DMS114 treated with DMSO at 0.1 percent for 48 hours (cell line): Measurements from ENCODE around the gene ANXA5.
"Not testable (repeated sequence)": the region's sequence is repeated elsewhere in the genome, so short reads cannot be mapped to it uniquely, and the experiment has no call there.

ENCODE experiments used
- DNase-seq: peaks from one replicate; lab custom pipeline; 2025; ENCODE audit not compliant: unreplicated experiment; lab: John Stamatoyannopoulos, UW

ANXA5 gene

DNA sequence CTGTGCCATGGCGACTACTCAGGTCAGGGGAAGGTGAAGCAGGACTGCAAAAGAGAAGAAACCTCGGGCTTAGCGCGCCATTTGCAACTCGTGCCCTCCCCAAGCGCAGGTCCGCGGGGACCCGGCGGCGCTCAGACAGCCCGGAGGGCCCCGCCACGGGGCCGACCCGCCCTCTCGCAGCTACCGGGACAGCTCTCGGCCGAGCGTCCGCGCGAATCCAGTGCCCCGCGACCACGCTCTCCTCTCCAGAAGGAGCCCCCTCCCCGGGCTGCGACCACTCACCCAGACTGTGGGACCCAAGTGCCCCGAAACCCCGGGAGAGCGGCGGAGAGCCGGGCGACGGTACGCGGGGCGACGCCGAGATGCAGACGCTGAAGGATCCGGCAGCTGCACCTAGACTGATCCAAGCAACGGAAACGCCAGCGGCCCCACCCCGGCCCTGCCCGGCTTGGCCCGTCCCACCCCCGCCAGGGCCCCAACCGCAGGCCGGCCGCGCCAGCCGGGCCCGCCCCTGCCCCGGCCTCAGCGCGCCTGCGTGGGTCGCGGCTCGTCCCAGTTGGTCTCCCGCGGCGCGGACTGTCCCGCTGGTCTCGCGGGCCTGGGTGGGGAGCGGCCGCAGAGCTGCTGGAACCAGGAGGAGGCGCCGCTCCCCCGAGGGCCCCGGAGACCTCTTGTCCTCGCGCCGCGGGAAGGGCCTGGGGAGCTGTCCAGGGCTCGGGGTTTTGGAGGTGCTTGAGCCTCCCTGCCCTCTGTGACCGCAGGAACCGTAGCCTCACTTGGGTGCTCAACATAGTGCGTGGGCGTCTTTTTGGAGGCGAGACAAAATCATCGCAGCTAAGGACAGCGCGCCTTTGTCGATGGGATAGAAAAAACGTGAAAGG lies at the start of gene ANXA5:
ANXA5 (minus strand) TSS at position 400 of the 881 bp plus-strand sequence; CDS start at position 9, 391 bp downstream.
- DNase-seq: peak; percentile 38

DNA sequence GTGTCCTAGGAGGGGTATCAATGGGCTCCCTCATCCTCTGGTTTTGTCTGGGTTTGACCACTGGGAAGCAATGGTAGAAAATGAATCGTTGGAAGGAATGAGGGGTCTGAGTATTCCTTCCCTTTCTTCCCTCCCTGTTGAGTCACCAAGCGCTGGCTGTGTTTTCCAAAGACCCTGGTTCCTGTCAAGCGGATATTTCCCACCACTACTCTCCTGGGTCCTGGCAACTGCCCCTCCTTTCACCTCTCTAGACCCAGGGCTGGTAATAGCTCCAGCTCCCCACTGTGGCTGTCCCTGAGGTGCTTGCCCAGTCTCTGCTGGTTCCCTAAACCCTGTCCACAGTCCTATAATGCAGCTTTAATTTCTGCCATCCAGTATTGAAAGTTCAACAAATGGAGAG lies 46.0 kb upstream of the ANXA5 start:
- DNase-seq: no peak

DNA sequence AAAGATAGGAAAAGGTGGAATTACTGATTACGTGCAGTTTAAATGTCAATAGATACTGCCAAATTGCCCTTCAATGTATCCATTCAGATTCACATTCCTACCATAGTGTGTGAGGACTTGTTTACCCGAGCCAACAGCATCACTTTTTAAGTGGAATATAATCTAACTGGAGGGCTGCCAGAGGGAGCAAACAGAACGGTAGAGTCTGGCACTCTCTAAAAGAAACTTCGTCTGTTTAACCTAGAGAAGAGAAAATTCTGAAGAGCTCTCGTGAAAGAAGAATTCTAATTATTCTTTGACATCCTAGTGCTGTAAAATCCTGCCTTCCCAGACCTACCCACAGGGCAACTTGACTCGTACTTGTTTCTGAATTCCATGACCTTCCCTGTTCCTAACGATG lies 45.0 kb upstream of the ANXA5 start:
- no peak for DNase-seq

- no peak for DNase-seq
Observed at GRCh38 chr4:121740796-121741409, 44.1 kb upstream of the ANXA5 start.

GRCh38 chr4:121739575-121739974 lies 42.8 kb upstream of the ANXA5 start:
- DNase-seq: no peak

DNA sequence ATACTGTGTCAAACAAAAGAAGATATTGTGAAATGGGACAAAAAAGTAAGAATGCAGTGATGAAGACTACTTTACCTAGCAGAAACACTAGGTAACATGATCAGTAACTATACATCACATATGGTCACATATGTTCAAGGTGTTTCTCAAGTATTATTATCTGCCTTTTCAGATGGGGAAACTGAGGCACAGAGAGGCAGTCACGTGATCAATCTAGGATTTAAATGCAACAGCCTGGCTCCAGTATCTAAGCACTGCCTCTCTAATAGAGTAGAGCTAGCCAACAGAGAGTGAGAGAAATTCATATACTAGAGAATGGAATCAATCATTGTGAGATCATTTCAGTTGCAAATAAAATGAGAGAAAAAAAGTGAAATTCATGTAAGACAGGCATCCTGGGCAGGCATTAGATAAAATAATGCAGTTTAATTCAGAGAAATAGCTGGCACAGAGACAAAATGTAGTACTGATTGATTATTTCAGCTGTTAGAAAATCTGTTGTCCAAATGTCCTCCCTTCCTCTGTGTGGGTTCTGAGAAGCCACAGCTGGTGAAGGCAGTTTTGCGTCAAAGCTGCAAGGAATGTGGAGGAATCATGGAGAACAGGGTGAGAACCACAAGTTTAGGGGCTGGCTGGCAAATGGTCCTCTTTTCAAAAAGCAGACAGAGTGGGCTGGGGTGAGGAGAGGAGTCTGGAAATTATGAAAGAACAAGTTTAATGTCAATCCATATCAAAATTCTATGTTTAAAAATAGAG lies 42.2 kb upstream of the ANXA5 start:
- DNase-seq: no peak

DNA sequence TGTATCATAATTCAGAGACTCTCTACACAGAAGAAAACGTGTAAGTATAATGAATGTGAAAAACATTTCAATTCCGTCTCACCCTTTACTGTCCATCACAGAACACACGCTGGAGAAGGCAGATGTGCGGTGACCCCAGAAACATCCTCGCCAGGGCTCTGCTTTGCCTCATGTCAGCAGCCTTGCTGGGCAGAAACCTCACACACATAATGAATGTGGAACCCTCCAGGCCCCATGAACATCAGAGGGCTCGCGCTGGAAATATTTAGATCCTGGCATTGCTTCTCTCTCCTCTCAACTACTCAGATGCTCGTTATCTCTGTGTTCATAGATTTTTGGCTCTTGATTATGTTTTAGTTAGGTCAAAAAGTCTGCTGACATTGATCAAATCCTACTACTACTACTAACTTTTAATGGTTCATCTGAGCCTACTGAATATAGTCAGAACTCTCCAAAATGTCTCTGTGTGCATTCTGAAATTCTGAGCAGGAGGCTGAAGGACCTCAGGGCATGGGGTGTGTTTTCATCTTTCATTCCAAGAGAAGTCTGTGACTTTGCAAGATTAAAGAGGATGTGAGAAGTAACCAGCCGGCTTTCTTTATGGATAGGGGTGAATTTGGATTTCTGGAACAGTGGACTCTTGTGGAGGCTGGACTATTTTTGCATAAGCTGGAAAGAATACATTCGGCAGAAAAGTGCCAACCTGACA lies 41.2 kb upstream of the ANXA5 start:
- no peak for DNase-seq

GRCh38 chr4:121736735-121737351 lies 40.1 kb upstream of the ANXA5 start:
- DNase-seq: peak; percentile 2

DNA sequence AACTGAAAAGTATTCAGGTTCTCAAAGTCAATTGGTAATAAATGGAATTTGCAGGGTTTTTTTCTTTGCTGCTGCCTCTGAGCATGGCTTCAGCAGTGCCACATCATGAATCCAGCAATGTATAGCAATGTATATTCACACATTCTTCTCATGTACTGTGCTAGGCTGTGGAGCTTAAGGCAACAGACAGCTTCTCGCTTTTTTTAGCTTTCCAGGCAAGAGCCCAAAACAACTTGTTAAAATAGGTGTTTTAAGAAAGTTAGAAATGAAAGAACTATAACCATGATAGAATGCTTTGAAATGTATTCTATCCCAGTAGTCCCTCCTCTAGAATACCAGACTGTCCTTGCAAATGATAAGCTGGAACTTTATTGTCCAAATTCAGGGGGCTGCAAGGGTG lies 37.8 kb upstream of the ANXA5 start:
- DNase-seq: no peak

GRCh38 chr4:121733942-121734341 lies 37.2 kb upstream of the ANXA5 start:
- no peak for DNase-seq

DNA sequence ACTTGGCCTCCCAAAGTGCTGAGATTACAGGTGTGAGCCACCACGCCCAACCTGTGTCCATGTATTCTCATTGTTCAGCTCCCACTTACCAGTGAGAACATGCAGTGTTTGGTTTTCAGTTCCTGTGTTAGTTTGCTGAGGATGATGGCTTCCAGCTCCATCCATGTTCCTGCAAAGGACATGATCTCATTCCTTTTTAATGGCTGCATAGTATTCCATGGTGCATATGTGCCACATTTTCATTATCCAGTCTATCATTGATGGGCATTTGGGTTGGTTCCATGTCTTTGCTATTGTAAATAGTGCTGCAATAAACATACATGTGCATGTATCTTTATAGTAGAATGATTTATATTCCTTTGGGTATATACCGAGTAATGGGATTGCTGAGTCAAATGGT lies 33.0 kb upstream of the ANXA5 start:
- DNase-seq: not testable (repeated sequence)

DNA sequence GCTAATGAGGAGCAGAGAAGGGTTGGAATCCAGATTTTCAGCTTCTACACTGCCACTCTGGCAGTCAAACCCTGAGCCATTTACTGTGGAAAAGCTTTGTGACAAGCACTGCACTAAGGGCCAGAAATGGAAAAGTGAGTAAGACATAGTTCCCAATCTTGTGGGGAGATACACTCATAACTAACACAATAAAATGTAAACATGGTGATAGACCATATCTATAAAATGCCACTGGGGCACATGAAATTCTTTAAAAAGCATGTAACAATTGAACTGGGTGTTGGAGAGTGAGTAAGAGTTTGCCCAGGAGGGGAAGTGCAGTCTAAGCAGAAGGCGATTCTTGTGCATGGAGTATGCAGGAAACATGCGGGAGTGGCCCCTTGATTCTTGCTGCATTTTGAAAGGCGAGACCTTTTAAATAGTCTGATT lies 32.0 kb upstream of the ANXA5 start:
- no peak for DNase-seq

GRCh38 chr4:121728066-121728465 lies 31.3 kb upstream of the ANXA5 start:
- DNase-seq: no peak

DNA sequence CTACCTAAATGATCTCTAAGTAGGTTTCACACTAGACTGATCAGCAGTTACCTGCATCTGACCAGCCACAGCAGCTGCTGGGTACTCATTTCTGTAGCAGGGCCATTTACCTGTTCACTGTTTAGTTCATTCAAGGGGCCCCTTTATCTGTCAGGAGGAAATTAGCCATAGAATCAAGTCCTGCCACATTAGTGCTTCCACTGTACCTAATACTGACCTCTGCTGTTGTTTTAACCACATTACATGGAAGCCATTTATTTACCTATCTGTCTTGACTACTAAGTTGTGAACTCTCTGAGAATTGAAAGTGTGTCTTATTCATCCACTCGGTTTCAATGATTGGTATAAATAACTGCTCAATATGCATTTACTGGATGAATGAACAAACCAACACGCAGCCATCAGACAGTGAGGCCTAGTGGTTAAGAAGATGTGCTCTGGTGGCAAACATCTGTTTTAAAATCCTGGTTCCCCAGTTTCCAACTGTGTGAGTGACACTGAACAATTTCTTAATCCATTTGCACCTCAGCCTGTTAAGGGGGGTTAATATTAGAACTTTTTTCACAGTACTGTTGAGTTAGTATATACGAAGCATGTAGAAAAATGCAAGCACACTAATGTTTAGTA lies 30.0 kb upstream of the ANXA5 start:
- DNase-seq: peak; percentile 37

DNA sequence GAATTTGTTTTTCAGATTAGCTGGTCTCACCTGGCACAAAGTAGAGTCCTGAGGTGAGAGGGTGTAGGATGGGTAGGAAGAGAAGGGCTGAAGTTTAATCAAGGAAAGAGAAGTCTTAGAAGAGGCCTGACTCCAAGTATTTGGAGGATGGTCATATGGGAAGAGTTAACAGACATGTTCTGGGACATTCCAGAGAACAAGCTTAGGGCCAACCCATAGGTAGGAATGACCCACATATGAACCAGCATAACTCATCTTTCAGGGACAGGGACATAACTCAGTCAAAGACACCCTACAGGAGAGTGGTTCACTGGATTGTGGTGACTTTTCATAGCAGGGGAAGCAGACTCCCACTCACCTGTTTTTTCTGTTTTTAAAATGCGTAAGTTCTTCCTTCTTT lies 27.9 kb upstream of the ANXA5 start:
- DNase-seq: no peak

DNA sequence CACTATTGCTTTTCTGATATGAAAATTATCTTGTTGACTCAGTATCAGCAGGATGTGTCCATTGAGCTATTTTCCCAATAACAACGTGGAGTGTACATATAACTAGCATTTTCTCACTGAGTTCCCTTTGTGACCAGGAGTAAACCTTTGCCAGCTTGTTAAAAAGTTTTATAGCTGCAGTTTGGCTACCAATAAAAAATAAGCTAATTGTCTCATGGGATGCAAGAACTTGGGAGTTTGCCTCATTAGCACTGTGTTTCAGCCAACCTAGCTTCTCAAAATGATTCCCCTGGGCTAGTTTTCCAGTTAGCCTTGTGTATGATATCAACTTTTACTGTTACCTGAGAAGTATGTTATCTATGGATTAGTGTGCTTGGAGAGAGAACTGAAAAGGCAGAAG lies 24.9 kb upstream of the ANXA5 start:
- no peak for DNase-seq

GRCh38 chr4:121720109-121720508 lies 23.3 kb upstream of the ANXA5 start:
- DNase-seq: no peak

GRCh38 chr4:121717680-121718237 lies 21.0 kb upstream of the ANXA5 start:
- no peak for DNase-seq

DNA sequence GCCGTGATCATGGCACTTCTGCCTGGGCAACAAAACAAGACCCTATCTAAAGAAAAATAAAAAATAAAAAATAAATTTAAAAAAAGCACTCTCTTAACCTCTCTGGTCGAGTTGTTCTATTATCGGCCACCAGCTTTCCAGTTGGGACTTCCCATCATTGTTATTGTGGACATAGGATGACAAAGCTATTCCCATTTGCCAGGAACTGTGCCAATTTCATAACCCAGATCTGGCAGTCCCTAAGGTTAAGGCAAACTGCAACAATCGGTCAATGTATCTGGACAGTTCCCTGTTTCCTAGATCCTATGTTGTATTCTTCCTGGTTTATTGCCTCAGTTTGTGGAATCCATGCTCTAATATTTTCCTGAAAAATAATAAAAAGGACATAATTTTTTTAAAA lies 17.8 kb upstream of the ANXA5 start:
- DNase-seq: no peak

DNA sequence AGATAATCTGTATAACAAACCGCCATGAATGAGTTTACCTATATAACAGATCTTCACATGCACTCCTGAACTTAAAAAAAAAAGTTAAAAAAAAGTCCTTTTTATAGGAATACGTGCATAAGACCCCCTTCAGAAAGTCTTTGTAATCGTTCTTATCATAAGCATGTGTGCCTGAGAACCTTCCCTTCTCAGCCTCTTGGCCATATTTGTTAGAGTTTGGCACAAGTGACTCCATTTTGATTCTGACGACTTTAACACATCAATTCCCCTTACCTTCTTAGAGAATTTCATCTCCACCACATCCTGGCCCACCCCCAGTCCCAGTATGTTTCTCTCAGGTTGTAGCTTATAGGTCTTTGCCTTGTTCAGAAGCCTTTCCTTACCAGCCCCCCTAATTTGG lies 16.0 kb upstream of the ANXA5 start:
- no peak for DNase-seq
